SKM-1 (cell line): ENCODE data around the gene CARD19.

Experiments used
- DNase-seq: peaks from one replicate; lab custom pipeline; 2025; ENCODE audit not compliant: unreplicated experiment; lab: John Stamatoyannopoulos, UW

CARD19 gene

GRCh38 chr9:93061791-93062763, 33.9 kb upstream of the CARD19 start:
- no peak for DNase-seq

DNA sequence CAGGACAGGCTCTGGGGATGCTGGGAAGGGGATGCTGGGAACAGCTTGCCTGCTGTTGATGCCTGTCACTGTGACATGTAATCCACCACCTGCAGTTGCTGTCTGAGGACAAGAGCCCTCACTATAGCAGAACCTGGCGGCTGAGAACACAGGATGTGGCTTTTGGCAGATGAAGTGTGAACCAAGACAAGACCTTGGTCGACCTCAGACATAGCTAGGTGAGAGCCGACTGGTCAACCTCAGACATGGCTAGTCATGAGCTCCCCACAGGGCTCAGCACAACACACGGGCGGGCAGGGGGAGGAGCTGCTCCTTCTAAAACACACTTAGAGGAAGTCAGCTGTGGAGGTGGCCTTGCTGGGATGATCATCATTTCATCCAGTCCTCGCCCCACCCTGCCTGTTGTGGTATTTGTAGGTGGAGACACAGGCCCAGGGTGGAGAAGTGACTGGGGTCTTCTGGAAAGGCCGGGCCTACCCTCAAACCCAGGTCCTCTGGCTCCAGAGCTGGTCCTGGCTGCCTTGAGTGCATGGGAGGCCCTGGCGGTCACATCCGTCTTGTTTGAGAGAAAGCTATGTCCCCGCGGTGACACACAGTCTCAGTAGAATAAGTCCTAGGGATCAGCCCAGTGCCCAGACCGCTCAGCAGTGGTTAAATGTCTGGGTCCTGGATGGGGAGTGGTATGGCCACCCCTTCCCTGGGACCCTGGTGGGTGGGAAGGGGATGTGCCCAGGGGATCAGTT, 31.5 kb upstream of the CARD19 start:
- peak; percentile 72 for DNase-seq

DNA sequence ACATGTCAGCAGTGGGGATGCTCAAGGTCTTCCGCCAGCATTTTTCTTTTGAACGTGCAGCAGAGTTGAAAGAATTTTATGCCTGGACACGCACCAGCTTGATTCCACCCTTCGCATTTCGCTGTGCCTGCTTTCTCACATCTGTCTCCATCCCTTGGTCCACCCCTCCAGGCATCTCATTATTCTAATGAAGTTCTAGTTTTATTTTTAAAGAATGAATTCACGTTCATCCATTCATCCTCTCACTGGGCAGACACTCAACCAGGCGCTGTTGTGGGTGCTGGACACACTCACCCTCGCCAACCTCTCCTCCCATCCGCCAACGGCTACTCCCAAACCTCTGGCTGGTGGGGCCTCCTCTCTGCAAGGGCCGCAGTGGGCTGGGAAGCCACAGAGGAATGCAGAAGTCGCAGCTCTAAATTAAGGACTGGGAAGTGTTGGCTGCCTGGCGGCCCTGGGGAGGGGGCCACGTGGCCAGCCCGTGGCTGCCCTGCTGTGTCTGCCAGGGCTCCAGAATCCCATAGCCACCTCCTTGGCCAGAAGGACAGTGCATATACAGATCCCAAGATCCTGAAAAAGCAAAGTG, 30.8 kb upstream of the CARD19 start:
- DNase-seq: no peak

GRCh38 chr9:93066978-93067603, 28.9 kb upstream of the CARD19 start:
- no peak for DNase-seq

- DNase-seq: no peak
These were observed 27.1 kb upstream of the CARD19 start for GRCh38 chr9:93068956-93069355.

DNA sequence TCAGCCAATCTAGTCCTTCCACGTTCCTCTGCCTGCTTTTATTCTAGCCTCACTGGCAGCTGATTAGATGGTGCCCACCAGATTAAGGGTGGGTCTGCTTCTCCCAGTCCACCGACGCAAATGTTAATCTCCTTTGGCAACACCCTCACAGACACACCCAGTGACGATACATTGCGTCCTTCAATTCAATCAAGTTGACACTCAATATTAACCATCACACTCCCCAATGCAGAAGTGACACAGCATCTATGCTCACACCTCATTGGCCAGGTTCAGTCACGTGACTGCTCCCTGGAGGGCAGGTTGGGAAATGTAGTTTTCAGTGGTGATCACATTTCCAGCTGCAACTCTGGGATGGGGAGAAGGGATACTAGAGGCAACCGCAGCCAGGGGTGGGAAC, 24.6 kb upstream of the CARD19 start:
- DNase-seq: no peak

DNA sequence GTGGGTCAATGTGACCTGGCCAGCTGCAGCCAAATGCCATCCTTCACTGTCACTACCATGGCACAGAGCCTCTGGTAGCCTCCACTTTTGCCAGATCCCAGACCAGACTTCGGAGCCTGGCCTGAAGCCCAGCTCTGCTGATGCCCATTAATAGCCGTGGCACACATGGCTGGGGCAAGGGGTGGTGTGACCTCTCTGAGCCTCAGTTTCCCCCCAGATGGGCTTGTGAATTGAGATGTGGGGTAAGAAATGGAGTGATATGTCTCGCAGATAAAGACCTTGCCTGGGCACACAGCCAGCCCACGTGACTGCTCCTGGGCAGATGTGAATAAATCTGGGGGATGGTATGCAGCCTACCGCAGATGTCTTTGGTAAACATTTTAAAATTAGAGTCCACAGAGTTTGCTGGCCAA, 23.6 kb upstream of the CARD19 start:
- no peak for DNase-seq

- DNase-seq: no peak
These were observed 19.8 kb upstream of the CARD19 start for GRCh38 chr9:93076101-93076791.

- no peak for DNase-seq
These were observed 19.3 kb upstream of the CARD19 start for GRCh38 chr9:93076792-93077128.

- no peak for DNase-seq
These were observed 18.6 kb upstream of the CARD19 start for GRCh38 chr9:93077367-93077766.

GRCh38 chr9:93077811-93078210, 18.2 kb upstream of the CARD19 start:
- no peak for DNase-seq

- DNase-seq: no peak
These were observed 16.6 kb upstream of the CARD19 start for GRCh38 chr9:93079371-93079770.

GRCh38 chr9:93080406-93080805, 15.6 kb upstream of the CARD19 start:
- no peak for DNase-seq

DNA sequence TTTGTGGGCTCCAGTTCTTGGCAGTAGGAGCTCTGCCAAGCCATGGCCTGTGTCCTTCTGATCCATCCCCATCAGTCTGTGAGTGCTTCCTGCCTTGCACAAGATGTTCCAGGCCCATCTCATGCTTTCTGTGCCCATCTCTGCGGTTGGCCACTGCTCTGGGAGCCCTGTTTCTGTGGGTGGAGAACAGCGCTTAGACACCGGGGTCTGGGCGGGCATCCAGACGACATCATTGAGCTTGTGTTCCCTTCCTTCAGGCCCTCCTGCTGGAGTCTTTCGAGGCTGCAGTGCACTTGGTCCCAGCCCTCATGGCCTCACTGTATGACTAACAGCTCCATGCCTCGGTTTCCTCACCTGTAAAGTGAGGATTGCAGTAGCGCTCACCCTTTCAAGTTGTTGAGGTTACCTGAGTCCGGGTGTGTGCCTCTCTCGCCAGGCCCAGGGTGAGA, 14.9 kb upstream of the CARD19 start:
- DNase-seq: no peak

- no peak for DNase-seq
These were observed 14.1 kb upstream of the CARD19 start for GRCh38 chr9:93081931-93082330.

DNA sequence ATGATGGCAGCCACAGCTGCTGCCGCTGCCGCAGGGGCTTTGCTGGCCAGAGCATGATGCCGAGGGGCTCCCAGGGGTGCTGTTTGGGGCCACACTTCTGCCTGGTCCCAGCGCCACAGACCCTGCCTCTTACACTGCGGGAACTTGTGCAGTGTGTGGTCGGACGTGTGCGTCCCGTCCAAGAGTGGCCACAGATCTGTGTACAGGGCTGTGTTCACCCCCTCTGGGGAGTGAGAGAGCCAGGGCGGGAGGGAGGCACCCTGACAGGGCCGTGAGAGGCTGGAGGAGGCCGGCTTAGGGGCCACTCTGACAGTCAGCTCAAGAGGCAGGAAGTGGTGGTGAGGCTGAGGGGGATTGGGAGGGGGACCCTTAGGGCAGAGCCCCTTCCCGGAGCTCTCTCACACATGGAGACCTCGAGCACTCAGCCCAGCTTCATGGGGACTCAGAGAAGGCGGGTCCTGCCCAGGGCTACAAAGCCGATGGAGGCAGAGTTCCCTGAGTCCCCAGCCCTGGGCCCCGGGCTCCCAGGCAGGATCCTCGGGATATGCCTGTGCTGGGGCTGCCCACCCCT, 13.1 kb upstream of the CARD19 start:
- DNase-seq: no peak

DNA sequence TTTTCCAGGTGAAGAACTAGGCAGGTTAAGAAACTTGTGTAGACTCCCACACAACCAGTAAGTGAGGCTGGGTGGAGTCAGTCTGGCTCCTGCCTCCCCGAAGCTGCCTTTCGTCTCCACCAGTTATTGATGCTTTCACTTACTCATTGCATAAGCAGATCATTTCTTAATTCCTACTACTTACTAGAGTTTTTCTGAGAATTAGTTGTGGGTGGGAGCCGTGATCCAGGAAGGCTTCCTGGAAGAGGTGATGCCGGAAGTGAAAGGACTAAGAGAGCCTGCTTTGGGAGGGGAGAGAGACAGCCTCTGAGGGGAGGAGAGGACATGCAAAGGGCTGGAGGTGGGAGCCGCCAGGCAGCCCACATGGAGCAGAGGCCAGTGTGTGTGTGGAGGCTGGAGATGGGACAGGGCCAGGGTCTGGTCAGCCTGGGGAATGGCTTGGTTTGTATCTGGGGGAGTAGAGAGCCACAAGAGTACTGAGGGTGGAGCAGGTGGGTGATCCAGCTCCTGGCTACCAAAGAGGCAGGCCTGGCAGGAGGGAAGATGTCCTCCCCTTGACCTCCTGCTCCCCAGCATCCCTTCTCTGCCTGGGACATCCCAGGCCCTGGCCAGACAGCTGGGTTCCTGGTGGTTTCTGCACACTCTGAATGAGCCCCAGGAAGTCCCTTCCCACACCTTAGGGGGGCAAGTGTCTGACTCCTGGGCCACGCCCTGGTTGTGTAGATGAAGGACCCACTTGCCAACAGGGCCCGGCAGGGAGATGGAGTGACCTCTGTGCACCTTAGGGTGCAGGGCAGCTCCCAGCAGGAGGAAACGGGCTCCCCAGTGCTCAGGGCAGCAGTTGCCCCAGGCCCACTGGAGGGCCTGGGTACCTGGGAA, 12.2 kb upstream of the CARD19 start:
- DNase-seq: no peak

GRCh38 chr9:93084471-93084881, 11.5 kb upstream of the CARD19 start:
- no peak for DNase-seq

DNA sequence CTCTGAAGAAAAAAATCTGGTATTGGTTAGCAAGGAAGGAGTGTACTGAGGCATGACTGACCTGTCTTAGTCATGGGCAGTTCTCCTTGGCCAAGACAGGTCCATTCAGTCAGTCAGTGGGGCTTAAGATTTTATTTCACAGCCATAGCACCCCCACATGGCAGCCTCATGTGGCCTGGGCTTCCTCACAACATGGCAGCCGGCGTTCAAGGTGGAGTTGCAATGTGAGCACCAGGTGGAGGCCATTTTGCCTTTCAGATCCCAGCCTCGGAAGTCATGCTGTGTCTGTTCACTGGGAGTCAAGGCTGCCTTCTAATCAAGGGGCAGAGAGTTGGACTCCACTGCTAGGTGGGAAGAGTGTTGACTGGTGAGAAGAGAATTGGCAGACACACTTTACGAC, 10.3 kb upstream of the CARD19 start:
- no peak for DNase-seq
